ENCODE data around the gene ATF4. TPM values are rescaled to one million over a fixed set of nuclear protein-coding genes. Genes with fewer than 3 reads are reported as not detected.

ATF4 gene
- total RNA-seq, 1 donor from 2014 or later = 193 TPM

GRCh38 chr22:39567135-39567946, 47.0 kb downstream of the ATF4 start:
- no peaks in the 10 kb centered on the region for H3K4me1 ChIP-seq
- peaks cover 85% of the 10 kb centered on the region for H3K27me3 ChIP-seq (ENCODE audit: low read depth)
- H3K4me3 ChIP-seq = no peak overlapping the region
- DNase-seq = no peak
- TF ChIP-seq CTCF (IDR thresholded peaks at IDR 0.05; ENCODE audit: borderline replicate concordance) = no peak
- no peak overlapping the region for H3K27ac ChIP-seq (replicated peaks)
- H3K9me3 ChIP-seq (replicated peaks) = no peaks in the 10 kb centered on the region
- H3K36me3 ChIP-seq = no peaks in the 10 kb centered on the region
- intact Hi-C loops (cut with micrococcal nuclease) = no loop called here

GRCh38 chr22:39568278-39568981, 48.1 kb downstream of the ATF4 start:
- peaks cover 76% of the 10 kb centered on the region for H3K27me3 ChIP-seq (ENCODE audit: low read depth)
- no peaks in the 10 kb centered on the region for H3K4me1 ChIP-seq
- TF ChIP-seq CTCF (IDR thresholded peaks at IDR 0.05; ENCODE audit: borderline replicate concordance) = no peak
- H3K36me3 ChIP-seq = no peaks in the 10 kb centered on the region
- no peak overlapping the region for H3K27ac ChIP-seq (replicated peaks)
- H3K4me3 ChIP-seq = no peak overlapping the region
- intact Hi-C loops (cut with micrococcal nuclease) = no loop called here
- no peaks in the 10 kb centered on the region for H3K9me3 ChIP-seq (replicated peaks)
- DNase-seq = no peak

DNA sequence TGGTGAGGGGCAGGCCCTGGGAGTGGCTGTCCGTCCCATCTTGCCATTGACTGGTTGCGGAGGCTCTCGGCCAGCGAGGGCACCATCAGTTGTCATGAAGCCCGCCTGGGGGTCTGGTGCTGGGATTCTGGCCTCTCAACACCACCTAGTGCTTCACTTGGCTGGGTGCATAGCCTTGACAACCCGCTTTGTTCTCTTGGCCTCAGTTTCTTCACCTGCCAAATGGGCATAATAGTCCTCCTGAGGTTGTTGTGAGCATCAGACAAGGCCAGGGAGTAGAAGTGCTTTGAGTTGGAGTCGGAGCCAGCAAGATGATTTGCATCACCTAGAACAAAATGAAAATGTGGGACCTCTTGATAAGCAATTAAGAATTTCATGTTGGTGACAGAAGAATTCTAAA, 48.7 kb downstream of the ATF4 start:
- H3K27me3 ChIP-seq (ENCODE audit: low read depth) = peaks cover 75% of the 10 kb centered on the region
- intact Hi-C loops (cut with micrococcal nuclease) = no loop called here

GRCh38 chr22:39570226-39570625, 49.9 kb downstream of the ATF4 start:
- H3K27ac ChIP-seq (replicated peaks) = no peak overlapping the region
- DNase-seq = no peak
- H3K4me3 ChIP-seq = no peak overlapping the region
- H3K9me3 ChIP-seq (replicated peaks) = no peaks in the 10 kb centered on the region
- peaks cover 71% of the 10 kb centered on the region for H3K27me3 ChIP-seq (ENCODE audit: low read depth)
- no peaks in the 10 kb centered on the region for H3K4me1 ChIP-seq
- TF ChIP-seq CTCF (IDR thresholded peaks at IDR 0.05; ENCODE audit: borderline replicate concordance) = no peak
- intact Hi-C loops (cut with micrococcal nuclease) = no loop called here
- no peaks in the 10 kb centered on the region for H3K36me3 ChIP-seq

More for the DNA sequence above, 48.7 kb downstream of the ATF4 start:
- Histone ChIP-seq H3K9me3 (replicated peaks) (no peaks in the 10 kb centered on the region), H3K27ac (replicated peaks) (no peak overlapping the region), H3K4me1 (no peaks in the 10 kb centered on the region), H3K36me3 (no peaks in the 10 kb centered on the region), H3K4me3 (no peak overlapping the region)
- DNase-seq = no peak
- TF ChIP-seq CTCF (IDR thresholded peaks at IDR 0.05; ENCODE audit: borderline replicate concordance) = no peak

GRCh38 chr22:39570665-39571064, 50.3 kb downstream of the ATF4 start, which contains the start of gene CACNA1I:
Gene CACNA1I (plus strand): TSS chr22:39570753. CDS start chr22:39570753, 0 bp downstream.
- peaks cover 71% of the 10 kb centered on the region for H3K27me3 ChIP-seq (ENCODE audit: low read depth)
- no peaks in the 10 kb centered on the region for H3K4me1 ChIP-seq
- no peak within 1 kb of the TSS for H3K4me3 ChIP-seq

More at GRCh38 chr22:39570665-39571064, 50.3 kb downstream of the ATF4 start, which contains the start of gene CACNA1I:
- no peak for DNase-seq
- no peak for TF ChIP-seq CTCF (IDR thresholded peaks at IDR 0.05; ENCODE audit: borderline replicate concordance)
- no peaks in the 10 kb centered on the region for H3K9me3 ChIP-seq (replicated peaks)
- H3K27ac ChIP-seq (replicated peaks) = no peak within 1 kb of the TSS
- H3K36me3 ChIP-seq = no peaks in the 10 kb centered on the region
- intact Hi-C loops (cut with micrococcal nuclease) = no loop called here

Measured in left ventricle myocardium inferior (tissue), 1 donor.